GM18508 (cell line): Measurements from ENCODE around the gene FOXK1.
"Not testable (repeated sequence)": the region's sequence is repeated elsewhere in the genome, so short reads cannot be mapped to it uniquely, and the experiment has no call there.

Experiments used
- ATAC-seq: cut with Tn5 transposase; IDR thresholded peaks from one replicate; pipeline ENCODE4 v1.9.1; 2021; ENCODE audit warnings: moderate number of reproducible peaks; ENCODE audit not compliant: insufficient read depth, unreplicated experiment

Gene FOXK1

DNA sequence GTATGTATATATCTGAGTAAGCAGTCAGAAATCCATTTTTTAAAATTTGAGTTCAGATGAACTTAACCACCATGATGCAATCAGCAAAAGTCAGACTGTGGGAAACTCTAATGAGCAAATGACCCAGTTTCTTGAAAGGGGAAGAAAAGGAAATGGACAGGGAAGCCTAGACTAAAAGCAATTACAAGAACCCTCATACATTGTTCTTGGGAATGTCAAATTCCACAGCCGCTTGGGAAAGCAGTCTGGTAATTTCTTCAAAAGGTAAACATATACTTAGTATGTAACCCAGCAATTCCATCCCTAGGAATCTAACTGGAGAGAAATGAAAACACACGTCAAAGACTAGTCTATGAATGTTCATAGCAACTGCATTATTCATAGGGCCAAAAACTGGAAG lies 16.4 kb upstream of the FOXK1 start:
- no peak for ATAC-seq

DNA sequence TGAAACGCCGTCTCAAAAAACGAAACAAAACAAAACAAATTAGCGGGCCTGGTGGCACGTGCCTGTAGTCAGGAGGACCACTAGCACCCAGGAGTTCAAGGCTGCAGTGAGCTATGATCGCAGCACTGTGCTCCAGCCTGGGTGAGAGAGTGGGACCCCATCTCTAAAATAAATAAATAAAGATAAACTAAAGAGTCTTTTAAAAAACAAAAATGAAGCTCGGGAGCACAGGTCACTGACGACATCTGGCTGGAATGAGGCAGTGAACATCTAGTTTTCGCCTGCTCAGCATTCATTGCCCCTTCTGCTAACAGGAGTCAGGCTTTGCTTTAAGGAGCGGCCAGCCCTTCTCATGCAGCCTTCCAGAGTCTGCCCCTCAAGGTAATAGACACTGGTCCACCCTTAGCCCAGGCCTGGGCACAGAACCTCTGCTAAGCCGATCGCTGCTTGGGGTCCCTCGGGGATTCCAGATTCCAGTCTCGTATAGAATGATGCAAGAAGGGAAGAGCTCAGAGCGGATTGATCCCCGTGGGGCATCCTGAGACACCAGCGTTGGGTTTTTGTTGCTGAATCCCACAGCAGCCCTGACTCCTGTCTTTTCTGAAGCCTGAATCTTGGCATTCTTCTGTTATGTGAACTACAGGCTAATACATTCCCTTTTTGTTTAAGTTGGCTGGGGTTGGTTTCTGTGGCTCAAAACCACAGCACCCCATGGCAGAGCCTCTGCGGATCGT lies 14.2 kb upstream of the FOXK1 start:
- no peak for ATAC-seq

DNA sequence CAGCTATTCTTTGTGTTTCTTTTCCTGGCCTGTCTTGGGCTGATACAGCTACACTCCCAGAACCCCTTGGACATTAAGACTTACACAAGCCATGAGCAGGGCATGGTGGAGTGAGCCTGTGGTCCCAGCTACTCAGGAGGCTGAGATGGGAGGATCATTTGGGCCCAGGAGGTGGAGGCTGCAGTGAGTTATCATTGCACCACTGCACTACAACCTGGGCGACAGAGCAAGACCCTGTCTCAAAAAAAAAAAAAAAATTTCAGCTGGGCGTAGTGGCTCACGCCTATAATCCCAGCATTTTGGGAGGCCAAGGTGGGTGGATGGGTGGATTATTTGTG lies 13.6 kb upstream of the FOXK1 start:
- no peak for ATAC-seq

DNA sequence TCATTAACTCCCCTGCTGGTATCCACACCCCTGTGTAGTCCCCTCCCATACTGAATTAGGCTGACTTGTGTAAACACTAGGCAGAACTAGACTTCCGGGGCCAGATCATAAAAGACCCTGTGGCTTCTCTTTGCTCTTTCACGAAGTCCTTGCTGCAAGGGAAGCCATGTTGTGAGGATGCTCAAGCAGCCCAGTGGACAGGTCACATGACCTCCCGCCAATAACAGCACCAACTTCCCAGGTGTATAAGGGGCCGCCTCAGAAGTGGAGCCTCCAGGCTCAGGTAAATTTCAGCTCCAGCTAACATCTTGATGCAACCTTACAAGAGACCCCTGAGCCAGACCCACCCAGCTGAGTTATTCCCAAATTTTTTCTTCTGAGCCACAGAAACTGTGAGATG lies 11.3 kb upstream of the FOXK1 start:
- ATAC-seq: no peak

DNA sequence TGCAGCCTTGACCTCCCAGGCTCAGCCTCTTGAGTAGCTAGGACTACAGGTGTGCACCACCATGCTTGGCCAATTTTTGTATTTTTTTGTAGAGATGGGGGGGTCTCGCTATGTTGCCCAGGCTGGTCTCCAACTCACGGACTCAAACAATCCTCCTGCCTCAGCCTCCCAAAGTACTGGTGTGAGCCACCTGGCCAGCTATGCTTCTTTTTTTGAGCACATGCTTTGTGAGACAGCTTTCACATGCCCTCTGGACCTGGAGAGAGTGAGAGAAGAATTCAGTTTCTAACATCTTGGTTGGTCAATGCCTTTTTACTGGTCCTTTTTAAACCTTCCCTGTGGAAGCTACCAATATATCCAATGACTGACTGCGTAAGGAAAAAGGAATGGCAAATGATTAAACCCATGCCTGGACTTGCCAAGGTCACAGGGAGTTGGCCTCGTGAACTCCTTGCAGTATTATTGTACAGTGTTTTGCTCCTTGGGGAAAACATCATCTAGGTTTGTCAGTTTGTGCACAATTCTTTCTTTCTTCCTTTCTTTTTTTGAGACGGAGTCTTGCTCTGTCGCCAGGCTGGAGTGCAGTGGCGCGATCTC lies 6.2 kb upstream of the FOXK1 start:
- ATAC-seq: no peak

DNA sequence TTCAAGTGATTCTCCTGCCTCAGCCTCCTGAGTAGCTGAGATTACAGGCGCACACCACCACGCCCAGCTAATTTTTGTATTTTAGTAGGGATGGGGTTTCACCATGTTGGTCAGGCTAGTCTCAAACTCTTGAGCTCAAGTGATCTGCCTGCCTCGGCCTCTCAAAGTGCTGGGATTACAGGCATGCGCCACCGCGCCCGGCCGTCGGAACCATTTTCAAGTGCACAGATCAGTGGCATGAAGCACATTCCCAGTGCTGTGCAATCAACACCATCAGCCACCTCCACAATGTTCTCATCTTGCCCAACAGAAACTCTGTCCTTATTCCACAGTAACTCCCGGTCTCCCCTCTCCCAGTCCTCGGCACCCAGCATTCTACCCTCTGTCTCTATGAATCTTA lies 4.6 kb upstream of the FOXK1 start:
- not testable (repeated sequence) for ATAC-seq

DNA sequence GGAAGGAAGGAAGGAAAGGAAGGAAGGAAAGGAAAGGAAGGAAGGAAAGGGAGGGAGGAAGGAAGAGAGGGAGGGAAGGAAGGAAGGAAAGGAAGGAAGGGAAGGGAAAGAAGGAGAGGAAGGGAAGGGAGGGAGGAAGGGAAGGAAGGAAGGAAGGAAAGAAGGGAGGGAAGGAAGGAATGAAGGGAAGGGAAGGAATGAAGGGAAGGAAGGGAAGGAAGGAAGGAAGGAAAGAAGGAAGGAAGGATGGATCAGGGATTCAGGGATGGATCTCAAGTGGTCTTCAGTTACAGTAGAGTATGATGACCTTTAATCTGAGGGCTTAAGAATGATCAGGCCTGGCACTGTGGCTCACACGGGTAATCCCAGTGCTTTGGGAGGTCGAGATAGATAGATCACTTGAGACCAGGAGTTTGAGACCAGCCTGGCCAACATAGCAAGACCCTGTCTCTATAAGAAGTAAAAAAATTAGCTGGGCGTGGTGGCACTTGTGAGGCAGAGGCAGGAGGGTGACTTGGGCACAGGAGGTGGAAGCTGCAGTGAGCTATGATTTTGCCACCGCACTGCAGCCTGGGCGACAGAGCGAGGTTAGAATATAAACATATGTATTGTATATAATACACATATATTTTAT lies 760 bp upstream of the FOXK1 start:
- no peak for ATAC-seq

DNA sequence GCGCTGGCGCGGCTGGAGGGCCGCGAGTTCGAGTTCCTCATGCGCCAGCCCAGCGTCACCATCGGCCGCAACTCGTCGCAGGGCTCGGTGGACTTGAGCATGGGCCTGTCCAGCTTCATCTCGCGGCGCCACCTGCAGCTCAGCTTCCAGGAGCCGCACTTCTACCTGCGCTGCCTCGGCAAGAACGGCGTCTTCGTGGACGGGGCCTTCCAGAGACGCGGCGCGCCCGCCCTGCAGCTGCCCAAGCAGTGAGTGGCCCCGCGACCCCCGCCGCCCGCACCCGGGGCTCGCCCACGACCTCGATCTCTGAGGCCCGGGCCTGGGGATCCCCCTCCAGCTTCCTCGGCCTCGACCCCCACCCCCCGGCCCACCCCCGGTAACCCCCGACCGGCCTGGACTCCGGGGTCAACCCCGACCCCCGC lies 537 bp downstream of the FOXK1 start:
- ATAC-seq: no peak

DNA sequence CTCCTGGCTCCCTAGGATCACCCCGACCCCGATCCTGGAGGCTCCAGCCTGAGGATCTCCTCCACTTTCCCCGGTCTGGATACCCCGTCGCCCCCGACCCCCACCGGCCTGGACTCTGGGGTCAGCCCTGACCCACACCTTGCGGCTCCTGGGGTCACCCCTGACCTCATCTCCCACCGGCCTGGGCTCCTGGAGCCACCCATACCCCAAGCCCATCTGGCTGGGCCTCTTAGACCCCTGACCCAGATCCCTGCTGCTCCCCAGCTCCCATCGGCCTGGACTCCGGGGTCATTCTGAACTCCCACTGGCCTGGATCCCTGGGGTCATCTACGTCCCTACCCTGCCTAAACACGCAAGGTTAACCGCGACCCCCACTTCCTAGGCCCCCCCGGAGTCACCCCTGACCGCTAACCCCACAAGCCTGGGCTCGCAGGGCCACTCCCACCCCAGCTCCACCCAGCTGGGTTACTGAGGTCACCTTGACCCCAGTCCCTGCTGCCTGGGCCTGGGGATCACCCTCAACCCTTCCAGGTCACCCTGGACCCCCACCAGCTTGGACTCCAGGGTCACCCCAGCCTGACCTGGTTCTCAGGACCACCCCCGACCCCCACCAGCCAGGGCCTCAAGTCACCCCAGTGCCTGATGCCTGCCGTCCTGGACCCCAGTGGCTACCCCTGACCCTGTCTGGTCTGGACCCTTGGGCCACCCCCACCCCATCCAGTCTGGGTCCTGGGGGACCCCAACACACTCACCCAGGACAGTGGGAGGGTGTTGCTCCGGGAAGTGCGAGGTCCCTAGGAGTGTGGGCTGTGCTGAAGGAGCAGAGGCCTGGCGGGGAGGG lies 1.2 kb downstream of the FOXK1 start:
- no peak for ATAC-seq

DNA sequence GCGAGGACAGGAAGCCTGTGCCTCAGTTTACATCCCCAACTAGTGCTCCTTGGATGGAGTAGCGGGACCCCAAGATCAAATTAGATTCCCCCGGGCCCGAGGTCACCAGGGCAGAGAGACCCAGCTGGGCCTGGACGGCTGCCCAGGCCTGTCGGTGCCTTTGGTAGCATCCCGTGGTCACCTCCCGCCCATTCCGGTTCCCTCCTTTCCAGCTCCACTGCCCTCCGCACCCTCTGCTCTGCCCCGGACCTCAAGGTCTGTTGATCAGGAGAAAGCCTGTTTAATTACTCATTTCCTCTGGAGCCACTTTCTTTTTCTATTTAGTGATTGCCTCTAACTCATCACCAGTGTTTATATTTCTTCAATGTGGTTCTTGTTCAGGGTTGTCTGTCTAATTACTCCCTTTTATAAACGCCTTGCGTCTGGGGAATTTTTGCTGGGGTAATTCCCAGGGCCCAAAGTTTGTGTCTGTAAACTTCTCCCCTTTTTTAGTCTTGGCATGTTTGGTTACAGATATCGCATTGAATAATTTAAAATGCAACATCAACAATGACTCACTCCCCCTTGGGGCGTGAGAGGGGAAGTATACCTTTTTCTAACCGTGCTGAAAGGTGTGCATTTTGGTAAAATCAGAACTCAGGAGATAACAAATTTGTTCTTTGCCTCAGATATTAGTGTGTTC lies 1.9 kb downstream of the FOXK1 start:
- ATAC-seq: peak; percentile 42

DNA sequence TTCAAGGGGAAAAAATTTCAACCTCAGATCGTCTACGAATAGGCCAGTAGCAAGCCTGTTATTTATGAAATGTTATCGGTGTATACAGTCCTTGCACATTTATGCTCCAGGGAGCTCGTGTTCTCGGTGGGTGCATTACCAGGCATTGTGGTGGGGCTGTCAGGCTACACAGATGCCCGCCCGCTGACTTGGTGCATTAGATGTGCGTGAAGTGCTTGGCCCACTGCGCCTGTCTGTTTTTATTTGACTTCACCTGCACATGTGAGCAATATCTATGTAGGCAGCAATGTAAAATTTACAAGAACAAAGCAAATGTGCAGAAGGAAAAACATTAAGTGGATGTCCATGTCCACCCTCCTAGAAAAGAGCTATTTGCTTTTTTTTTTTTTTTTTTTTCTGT lies 2.8 kb downstream of the FOXK1 start:
- no peak for ATAC-seq

DNA sequence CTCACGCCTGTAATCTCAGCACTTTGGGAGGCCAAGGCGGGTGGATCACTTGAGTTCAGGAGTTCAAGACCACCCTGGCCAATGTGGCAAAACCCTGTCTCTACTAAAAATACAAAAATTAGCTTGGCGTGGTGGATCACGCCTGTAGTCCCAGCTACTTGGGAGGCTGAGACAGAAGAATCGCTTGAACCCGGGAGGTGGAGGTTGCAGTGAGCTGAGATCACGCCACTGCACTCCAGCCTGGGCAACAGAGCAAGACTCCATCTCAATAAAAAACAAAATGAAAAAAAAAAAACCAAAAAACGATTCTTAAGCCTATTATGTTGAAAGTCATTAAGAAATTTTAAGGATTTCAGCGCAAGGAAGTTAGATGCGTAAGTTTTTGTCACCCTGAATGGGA lies 3.6 kb downstream of the FOXK1 start:
- not testable (repeated sequence) for ATAC-seq

DNA sequence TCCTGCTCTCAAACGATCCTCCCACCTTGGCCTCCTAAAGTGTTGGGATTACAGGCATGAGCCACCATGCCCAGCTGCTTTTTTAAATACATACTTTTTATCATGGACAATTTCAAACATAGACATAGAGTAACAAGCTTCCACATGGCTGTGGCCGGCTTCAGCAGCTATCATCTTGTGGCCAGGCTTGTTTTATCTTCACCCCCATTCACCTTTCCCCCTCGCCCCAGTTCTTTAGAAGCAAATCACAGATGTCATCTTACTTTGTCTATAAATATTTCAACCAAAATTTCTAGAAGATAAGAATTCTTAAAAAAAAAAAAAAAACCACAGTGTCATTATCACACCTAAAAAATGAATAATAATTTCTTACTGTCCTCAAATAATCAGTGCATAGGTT lies 5.9 kb downstream of the FOXK1 start:
- no peak for ATAC-seq

DNA sequence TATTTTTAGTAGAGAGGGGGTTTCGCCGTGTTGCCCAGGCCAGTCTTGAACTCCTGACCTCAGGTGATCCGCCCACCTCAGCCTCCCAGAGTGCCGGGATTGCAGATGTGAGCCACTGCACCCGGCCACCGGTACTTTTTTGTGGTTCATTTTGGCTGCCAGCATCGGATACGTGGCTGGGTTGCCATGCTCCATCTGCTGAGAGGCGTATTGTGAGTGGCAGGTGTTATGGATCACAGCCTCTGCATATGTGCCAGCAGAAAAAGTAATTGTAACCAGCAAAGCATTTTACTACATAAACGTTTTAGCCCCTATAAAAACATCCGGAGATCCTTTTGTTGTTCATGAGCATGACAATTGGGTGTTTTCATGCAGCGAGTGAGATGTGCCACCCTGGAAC lies 7.1 kb downstream of the FOXK1 start:
- no peak for ATAC-seq

DNA sequence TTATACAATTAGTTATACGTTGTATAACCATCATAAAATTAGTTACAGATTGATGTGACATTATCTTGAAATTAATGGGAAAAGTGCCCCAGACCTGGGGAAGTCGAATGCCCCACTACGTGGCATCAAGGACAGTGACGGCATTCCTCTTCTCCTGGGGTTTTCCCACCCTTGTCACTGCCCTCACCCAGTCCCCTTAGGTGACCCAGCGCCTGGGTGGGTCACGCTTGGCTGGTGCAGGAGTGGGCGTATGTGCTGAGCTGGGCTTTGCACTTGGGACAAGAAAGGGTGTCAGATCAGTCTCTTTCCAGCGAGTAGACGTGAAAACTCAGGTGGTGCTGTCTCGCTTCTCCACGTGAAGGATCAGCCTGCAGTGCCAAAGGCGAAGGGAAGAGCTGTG lies 7.6 kb downstream of the FOXK1 start:
- ATAC-seq: no peak

DNA sequence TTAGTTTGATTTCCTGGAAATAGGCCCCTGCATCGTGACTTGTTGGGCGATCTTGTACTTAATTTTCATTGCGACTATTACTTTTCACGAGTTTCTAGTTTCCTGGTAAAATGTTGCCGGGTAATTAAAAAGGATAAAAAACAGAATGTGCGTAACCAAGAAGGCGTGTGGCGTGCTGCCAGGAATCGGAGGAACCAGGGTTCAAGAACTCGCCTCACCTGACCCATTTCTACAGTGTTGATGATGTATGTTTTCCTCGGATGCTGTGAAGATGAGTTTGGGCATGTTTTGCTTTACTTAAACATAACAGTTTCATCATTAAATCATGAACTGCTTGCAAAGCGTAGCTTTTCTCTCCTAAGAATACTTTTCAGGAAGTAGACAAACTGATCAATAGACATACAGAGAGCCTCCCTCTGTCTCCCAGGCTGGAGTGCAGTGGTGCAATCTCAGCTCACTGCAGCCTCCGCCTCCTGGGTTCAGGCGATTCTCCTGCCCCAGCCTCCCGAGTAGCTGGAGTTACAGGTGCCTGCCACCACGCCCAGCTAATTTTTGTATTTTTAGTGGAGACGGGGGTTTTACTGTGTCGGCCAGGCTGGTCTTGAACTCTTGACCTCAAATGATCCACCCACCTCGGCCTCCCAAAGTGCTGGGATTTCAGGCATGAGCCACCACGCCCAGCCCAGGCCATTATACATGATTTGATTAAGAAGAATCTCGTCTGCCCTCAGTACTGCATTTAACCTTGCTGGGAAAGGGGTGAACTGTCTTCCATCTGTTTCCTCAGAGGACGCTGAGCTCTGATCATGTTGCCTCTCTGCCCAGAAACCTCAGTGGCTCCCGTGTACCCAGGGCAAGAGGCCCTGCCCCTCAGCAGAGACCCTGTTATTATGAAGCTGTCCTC lies 9.1 kb downstream of the FOXK1 start:
- ATAC-seq: no peak

DNA sequence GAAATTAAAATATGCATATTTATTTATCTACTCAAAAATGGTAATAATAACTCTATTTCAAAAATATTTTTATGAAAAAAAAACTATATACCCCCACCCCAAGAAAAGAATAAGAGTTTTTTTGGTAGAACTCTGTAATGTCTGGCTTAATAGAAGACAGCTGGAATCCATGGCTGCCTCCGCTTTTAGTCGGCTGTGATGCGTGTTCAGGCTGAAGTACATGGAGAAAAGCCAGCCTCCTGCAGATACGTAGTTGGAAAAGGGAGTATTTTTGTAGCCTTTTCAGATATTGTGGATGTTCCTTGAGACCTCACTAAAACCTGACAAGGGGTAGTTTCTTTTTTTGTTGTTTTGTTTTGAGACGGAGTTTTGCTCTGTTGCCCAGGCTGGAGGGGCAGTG lies 10.0 kb downstream of the FOXK1 start:
- ATAC-seq: no peak

DNA sequence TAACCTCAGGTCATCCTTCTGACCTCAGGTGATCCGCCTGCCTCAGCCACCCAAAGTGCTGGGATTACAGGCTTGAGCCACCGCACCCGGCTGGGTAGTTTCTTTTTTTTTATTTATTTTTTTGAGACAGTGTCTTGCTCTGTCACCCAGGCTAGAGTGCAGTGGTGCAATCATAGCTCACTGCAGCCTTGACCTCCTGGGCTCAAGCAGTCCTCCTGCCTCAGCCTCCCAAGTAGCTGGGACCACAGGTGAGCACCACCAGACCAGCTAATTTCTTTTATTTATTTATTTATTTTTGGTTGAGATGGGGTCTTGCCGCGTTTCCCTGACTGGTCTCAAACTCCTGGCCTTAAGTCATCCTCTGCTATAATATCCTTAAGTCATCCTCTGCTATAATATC lies 10.5 kb downstream of the FOXK1 start:
- not testable (repeated sequence) for ATAC-seq

DNA sequence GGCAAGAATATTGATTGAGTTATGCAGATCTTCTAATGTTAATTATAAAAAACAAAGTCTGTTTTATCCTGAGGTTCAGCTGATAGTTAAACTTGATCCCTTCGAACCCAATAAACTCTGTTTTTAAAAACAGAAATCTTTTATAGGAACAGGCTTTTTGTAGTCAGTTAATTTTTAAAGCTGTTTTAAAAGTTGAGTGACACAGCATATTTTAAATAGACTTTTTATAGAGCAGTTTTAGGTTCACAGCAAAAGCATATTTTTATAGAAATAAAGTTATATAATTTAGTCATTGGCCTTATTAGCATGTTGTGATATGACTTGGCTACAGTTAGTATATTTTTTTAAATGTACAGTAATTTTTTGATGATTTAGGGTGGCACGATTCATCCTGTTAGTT lies 11.1 kb downstream of the FOXK1 start:
- ATAC-seq: no peak

DNA sequence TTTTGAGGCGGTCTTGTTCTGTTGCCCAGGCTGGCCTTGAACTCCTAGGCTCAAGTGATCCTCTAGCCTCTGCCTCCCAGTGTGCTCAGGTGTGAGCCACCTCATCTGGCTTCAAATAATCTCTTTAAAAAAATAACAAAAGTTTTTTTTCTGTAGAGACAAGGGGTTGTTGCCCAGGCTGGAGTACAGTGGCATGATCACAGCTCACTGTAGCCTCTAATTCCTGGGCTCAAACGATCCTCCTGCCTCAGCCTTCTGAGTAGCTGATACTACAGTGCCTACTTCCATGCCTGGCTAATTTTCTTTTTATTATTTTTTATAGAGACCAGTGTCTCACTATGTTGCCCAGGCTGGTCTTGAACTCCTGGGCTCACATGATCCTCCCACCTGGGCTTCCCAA lies 11.7 kb downstream of the FOXK1 start:
- no peak for ATAC-seq
